Dermis microvascular lymphatic vessel endothelial cell (primary cell): ENCODE measurements around the gene RCSD1. TPM values are rescaled to one million over a fixed set of nuclear protein-coding genes. Genes with fewer than 3 reads are reported as not detected.
"Not testable (repeated sequence)": the region's sequence is repeated elsewhere in the genome, so short reads cannot be mapped to it uniquely, and the experiment has no call there.

ENCODE experiments used
- DNase-seq, 2 donors: peaks; one replicate each; pipeline versions ENCODE4 v3.0.0 to v3.0.0-alpha.2; 2010; ENCODE audit warnings: low read depth in 2 of 2
- total RNA-seq: library from RNA; depleted of rRNA; stranded (reverse); fragments of >200 nt; gene quantifications from 2 replicates; pipeline ENCODE4 v1.2.1, GENCODE V29; 2014

The RCSD1 gene
- total RNA-seq, 1 donor from 2014 or later: 28.8 TPM

DNA sequence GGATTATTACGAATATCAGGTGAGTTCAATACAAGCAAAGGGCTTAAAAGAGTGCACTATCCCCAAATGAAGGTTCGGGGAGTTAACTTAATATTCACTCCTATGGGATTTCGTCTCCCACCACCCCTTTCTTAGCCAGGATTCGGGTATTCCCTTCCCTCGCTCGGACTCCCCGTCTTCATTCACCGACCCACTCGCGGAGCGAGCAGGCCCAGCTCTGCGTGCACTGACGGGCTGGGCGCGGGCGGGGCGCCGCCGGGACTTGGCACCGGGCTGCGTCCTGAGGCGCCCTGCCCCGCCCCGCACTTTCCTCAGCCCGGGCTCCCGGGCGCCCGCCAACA lies 84.0 kb downstream of the RCSD1 start:
- no peak for DNase-seq

DNA sequence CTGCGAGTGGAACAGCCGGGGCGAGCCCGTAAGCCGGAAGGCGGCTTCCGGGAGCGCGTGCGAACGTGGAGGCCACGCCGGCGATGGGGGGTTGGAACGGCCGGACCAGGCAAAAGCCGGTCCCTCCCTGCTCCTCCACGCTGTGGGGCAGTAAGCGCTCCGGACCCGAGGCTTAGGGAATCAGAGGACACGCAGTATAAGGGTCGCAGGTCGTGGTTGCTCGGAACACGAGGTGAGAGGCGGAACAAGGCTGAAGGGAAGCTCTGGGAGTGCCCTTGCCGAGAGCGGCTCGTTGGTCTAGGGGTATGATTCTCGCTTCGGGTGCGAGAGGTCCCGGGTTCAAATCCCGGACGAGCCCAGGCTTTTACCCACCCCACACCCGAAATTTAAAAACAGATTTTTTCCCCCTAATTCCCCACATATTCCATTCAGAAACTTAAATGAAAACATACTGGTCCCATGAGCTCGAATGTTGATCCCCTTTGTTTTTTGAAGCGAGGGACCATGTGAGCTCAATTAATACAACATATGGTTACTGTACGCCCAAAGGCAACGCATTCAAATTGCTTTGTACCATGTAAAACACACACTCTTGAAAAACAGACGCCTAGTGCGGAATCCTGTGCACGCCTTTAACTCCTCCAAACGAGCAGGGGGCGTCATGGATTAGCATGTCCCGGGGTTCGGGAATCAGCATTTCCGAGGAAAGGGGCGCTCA lies 84.6 kb downstream of the RCSD1 start:
- DNase-seq: peak; percentile 78 to 84

DNA sequence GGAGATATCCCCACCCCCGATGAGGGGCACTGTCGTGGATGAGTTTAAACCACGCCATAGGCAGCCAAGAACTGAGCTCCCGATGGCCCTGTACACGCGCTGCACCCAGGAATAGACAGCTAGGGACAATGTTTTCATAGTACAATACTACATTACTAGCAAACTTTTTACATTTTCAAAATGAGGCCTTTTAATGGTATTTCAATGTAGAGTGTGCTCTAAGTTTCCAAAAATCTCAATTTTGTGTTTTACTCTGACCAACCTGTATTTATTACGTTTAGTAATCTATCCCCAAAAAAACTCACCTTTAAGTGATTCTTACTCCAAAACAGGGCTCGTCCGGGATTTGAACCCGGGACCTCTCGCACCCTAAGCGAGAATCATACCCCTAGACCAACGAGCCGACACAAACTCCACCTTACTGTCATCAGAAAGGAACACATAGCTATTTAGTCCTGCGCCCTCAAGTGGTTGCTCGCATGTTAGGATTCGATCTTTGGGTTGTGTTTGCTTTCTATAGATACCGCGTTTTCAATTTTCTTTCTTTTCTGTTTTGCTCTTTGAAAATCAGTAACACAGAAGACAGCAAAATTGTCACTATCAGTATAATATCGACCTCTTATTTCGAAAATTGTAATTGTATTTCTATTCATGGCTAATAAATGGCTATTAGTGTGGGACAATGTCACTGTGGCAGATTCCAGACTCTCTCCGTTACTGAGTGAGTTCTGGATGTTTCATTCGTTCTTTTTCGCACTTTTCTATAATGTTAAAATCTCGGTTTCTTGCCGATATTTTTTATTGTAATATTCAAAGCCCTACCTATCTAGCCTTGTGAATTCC lies 85.3 kb downstream of the RCSD1 start:
- peak; percentile 83 to 91 for DNase-seq

DNA sequence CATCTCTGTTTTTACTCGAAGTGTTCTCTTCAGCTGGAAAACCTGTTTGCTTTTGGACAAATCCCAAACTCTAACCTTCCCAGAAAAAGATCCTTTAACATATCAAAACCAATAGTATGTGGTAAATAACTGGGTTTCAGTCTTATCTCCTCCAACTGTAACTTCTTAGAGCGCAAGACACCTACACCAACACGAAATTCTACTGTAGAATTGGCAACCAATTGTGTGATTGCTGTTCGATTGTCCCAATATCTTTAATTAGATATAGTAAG lies 85.9 kb downstream of the RCSD1 start:
- DNase-seq: no peak

DNA sequence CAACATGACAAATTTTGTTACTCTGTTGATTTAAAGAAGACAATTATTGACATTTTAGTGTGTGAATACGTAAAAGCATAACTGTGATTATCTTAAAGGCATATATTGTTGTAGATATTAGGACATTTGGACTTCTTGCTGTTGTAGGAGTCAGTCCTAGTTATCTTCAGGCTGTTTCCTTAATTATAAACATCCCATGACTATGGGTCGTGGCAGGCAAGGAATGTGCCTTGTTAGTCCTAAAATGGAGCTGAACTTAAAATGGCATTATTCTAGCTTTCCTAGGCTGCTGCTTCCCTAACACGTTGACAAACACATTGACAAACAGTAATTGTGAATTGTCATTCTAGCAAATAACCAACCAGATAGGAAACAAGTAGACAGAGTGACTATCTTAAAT lies 87.3 kb downstream of the RCSD1 start:
- no peak for DNase-seq

DNA sequence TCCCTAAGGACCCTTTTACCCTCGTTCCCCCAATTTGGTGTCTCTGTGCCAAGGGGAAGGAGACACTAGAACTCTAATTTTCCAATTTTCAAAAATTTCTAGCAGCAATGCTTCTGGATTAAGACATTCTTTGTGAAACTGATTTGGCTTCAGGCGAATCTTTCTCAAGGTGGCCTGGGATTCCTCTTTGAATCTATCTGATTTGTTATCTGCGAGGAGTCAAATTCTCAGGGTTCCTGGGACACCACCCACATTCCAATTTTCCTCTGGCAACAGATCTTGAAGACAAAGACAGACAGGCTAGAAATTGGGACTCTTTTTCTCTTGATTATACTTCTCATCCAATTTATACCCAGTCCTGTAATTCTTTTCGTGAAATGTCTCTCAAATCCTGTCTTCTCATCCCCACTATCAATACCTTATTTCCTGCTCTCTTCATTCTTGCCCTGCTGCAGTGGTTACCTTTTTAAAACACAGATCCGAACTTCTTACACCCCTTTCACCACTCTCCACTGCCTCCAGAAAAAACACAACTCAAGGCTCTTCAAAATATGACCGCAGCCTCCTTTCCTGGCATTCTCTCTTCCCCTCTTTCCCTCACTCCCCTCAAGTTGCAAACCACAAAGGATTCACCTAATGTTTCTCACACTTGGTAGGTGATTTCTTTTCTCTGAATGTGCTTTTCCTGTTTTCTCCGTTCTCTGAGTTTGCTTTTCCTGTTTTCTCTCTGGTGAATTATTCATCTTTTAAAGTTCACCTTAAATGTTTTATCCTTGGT lies 89.1 kb downstream of the RCSD1 start:
- no peak for DNase-seq

DNA sequence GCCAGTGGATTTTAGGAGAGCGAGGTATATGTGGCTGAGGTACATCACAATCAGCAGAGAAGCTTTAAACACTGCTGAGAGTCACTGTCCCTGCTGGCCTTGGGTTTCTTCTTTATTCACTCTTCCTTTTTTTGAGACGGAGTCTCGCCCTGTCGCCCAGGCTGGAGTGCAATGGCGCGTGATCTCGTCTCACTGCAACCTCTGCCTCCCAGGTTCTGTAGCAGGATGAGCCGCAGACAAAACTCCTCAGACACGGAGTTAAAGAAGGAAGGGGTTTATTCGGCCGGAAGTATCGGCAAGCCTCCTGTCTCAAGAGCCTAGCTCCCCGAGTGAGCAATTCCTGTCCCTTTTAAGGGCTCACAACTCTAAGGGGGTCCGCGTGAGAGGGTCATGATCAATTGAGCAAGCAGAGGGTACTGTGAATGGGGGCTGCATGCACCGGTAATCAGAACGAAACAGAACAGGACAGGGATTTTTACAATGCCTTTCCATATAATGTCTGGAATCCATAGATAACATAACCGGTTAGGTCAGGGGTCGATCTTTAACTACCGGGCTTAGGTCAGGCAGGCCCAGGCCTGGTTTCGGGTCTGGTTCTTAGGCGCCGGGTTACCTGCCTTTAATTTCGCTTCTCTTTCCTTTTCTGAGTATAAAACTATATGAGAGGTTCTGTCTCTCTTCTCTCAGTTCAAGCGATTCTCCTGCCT lies 89.8 kb downstream of the RCSD1 start:
- not testable (repeated sequence) for DNase-seq

DNA sequence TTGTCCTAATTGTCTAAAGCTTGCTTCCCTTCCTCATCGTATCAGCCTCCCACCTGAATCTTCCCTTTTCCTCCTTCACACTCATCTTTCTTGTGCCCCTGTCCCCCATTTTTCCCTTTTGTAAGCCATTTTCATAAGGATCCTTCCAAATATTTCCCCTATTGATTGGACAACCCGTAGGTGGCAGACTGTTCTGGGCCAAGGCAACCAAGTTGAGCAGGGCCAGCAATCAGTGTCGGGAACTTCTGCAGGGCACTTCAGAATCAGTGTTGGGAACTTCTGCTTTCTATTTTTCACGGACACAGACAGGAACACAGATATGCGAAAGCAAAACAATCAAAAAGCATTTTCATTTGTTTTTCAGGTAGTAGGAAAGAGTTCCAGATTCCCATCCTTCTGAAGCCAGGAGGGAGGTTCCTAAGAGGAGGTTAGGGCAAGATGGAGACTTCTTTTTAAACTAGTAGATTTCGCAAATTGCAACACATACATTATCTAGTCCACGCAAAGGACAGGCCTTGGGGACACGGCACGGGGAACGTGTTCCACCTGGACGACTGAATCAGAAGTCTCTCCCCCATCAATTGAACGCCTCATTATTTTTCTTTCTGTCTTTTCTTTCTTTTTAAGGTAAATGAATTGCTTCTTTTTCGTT lies 91.1 kb downstream of the RCSD1 start:
- DNase-seq: peak in 1 of 2 donors; percentile 66

DNA sequence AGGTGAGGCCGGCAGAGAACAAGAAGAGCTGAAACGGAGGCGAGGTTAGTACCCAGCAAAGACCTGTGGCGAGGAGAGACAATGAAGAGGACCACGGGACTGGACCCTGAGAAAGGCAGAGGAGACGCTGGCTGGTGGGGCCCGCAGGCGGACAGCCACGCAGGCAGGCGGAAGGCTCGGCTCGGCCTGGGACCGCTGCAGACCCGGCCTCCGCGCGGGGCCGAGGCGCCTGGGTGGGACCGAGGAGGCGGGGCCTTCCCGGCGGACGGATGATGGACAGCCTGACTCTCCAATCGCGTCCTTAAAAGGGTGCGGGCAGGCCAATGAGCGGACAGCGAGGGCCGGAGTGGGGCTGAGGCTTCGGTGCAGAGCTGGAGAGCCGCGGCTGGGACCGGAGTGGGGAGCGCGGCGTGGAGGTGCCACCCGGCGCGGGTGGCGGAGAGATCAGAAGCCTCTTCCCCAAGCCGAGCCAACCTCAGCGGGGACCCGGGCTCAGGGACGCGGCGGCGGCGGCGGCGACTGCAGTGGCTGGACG lies 91.7 kb downstream of the RCSD1 start, which contains the start of gene MPZL1:
TSS of gene MPZL1 (plus strand) at position 366 of the 535 bp plus-strand sequence. CDS start 170 bp downstream, outside the sequence.
- DNase-seq: peak; percentile 89 to 96

DNA sequence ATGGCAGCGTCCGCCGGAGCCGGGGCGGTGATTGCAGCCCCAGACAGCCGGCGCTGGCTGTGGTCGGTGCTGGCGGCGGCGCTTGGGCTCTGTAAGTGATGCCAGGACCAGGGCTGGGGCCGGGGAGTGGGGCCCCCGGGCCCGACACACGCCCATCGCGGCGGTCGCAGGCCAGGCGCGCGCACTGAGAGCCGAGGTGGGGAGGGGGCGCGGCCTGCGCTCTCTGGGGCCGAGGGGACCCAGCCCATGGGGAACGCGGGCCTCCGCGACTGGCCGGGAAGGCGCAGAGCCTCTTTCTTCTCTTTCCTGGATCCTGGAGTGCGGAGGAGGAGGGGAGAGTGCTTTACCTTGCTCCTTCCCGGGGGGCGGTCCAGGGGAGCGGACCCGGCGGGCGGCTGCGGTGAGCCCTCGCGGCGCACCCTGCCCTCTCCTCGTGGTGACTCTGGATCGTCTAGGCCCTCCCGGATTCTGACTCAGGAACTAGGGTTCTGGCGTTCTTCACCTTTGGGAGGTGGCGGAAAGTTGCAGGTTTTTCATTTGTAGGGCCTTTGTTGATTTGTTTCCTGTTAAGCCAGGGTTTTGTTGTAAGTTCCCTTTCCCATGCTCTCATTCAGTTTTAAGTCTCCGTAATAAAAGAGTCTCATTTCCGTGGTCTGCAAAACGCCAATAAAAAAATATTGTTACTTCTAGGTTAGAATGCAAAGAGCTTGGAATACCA lies 92.3 kb downstream of the RCSD1 start:
- DNase-seq: peak in 1 of 2 donors; percentile 65

DNA sequence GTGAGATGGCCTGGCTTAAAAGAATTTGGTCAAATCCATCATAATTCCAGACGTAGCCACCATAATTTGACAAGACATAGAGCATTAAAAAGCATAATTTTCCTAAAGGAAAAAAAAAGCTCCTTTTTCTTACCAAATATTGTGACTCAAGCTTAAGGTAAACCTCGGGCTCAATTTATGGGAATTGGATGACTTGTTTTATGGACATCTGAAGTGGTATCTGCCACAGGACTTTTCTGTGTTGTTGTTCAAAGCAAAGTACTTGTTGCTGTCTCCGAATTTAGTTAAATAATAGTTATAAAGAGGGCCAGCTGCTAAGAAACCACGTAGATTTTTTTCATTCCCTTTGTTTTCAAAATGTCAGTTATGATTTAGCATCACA lies 92.8 kb downstream of the RCSD1 start:
- DNase-seq: no peak

DNA sequence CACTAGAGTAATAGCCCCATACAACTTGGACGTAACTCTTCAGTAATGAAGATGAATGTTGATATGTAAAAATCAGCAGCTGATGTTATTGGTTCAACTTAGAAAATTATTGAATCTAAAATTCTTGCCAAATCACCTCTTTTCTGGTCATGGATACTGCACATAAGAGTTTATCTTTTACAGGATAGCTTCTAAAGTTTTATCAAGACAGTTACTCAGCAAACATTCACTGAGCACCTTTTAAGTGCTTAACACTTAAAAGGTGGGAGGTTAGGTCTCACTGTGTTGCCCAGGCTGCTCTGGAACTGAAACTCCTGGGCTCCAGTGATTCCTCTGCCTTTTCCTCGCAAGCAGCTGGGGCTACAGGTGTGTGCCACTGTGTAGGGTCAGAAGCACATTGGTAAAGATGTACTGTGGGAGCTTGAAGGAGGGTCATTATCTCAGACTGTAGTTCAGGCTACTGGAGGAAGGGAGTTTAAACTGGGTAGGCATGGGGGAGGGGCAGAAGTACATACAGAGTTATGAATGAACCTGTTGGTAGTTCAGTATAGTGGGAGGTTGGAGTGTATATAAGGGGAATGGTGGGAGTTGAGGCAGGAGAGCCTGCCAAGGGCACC lies 93.8 kb downstream of the RCSD1 start:
- DNase-seq: no peak

DNA sequence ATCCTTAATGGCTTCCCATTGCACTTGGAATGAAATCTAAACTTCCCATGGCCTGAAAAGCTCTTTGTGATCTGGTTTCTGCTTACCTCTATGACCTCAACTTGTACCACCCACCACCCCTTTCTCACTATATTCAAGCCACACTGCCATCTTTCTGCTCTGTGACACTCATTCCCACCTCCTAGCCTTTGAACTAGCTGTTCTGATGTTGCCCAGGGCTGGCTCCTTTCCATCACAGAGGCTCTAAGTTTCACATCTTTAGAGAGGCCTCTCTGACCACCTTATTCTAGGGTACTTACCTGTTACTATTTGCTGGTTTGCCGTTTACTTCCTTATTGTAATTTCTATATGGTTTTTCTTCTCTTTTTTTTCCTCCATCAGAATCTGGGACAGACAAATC lies 96.0 kb downstream of the RCSD1 start:
- DNase-seq: no peak

DNA sequence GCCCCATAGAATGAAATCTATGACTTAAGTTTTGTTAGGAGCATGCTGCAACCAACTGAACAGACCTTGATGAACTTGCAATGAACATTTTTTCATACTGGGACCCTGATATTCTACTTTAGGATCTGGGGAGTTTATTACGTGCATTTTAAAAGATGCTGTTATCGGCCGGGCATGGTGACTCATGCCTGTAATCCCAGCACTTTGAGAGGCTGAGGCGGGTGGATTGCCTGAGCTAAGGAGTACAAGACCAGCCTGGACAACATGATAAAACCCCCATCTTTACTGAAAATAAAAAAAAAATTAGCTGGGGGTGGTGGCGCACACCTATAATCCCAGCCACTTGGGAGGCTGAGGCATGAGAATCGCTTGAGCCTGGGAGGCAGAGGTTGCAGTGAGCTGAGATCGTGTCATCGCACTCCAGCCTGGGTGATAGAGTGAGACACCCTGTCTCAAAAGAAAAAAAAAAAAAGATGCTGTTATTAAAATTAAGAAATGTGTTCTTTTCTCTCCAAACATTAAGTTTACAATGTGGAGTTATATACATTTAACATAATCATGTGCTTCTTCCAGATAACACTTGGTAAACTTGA lies 98.9 kb downstream of the RCSD1 start:
- DNase-seq: no peak

DNA sequence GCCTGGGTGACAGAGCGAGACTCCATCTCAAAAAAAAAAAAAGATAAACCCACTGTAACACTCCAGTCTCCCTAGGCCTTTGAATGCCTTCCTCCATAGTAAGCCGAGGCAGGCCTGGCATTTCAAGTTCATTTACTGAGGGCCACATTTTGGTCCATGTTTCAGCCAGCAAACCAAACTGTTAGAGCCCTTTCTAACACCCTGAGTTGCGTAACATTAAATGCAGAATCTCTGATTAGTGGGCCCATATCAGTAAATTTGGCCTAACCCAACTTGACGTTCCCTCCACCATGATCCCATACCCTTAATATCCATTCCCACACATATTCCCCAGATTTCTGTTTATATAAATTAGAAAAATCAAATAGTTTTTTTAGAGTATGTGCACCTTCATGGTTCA lies 104.2 kb downstream of the RCSD1 start:
- no peak for DNase-seq

DNA sequence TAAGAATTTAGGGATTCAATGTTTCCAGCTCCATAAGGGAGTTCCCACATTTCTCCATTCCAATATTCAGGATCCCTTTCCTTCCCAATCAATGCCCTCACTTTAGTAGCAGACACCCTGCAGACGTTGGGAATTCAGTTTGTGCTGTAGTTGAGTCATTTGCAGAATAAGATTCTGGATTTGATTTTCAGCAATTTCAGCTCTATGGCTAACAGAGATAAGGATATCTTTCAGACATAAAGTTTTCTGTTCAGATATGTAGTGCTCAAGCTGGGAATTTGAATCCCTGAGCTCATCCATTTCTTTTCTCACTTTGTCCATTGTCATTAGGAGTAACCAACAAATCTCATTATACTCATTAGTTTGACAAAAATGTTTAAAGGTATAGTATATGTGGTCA lies 104.8 kb downstream of the RCSD1 start:
- no peak for DNase-seq

DNA sequence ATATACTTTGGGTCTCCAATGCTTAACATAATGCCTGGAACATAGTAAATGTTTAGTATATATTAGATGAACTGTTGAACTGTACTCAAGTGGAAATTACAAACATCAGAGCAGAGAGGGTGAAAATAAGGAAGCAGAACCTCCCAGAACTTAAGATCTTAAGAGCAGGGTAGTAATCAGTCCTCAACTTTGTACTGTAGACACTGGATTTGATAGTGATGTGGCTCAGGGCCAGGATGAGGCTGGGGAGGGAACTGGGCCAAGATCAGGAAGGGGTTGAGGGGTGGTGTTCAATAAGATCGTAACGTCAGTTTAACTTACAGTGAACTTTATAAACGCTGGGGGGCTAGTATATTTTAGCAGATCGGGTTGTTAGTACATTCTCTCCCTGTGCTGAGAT lies 107.1 kb downstream of the RCSD1 start:
- DNase-seq: no peak

DNA sequence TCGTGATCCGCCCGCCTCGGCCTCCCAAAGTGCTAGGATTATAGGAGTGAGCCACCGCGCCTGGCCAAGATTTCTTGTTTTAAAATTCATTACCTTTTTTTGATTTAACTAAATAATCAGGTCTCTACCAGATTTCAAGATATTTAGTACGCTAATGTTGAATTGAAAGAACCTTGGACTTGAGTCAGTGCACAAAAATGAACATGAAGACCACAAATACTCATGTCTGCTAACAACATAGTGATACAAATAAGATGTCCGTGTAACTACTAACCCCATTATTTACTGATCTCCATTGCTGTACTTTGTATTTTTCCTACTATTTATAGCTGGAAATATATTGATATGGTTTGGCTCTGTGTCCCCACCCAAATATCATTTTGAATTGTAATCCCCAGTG lies 108.1 kb downstream of the RCSD1 start:
- DNase-seq: no peak

DNA sequence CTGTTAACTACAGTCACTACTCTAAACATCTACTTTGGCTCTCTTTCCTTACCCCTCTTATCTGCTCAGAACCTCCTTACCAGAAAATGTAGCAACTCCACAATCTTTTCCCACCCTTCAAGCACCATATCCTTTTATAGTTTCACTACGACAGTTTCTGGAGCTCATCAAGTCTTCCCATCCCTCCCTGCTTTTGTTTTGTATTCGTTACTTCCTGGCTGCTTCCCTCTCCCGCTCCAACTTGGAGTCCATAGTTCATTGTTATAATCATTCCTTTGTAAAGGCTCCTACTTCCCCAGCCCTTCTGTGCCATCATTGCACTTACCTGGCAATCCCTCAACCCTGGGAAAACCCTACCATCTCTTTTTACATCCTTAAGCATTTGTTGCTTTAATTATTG lies 109.7 kb downstream of the RCSD1 start:
- DNase-seq: peak in 1 of 2 donors; percentile 32
